Medulla oblongata (tissue), 1 donor: ENCODE data around the gene AVPR2.

Experiments used
- DNase-seq: peaks from one replicate; pipeline ENCODE4 v3.0.0-alpha.2; 2015; ENCODE audit errors: extremely low spot score

The AVPR2 gene

GRCh38 chrX:153952373-153953026, 48.0 kb downstream of the AVPR2 start:
- DNase-seq: no peak

- DNase-seq: peak; percentile 57
Observed at GRCh38 chrX:153953342-153953830, 48.9 kb downstream of the AVPR2 start.

GRCh38 chrX:153953892-153954557, 49.6 kb downstream of the AVPR2 start:
- no peak for DNase-seq

GRCh38 chrX:153954558-153955227, 50.2 kb downstream of the AVPR2 start:
- no peak for DNase-seq

GRCh38 chrX:153955228-153955732, 50.8 kb downstream of the AVPR2 start:
- no peak for DNase-seq

- no peak for DNase-seq
Observed at GRCh38 chrX:153956044-153956907, 51.8 kb downstream of the AVPR2 start.
